WTC11 (cell line): Measurements from ENCODE around the gene FSD1. TPM values are rescaled to one million over a fixed set of nuclear protein-coding genes. Genes with fewer than 3 reads are reported as not detected.

Experiments
- ATAC-seq: fragments of 200-7000 bp; cut with Tn5 transposase; 2 replicates; pipeline ENCODE4 v1.10.0; 2021; ENCODE audit warnings: mild to moderate bottlenecking, moderate library complexity
- CTCF ChIA-PET: fragments of 300-600 bp; sonication (Branson Sonifier 250); formaldehyde crosslinking; loops from one replicate; lab custom pipeline; 2021; ENCODE audit warnings: antibody characterized with exemption; lab: Charles Lee
- POLR2A ChIA-PET: fragments of 350-600 bp; sonication (Branson Sonifier 250); formaldehyde crosslinking; loops from one replicate; lab custom pipeline; 2021; ENCODE audit warnings: antibody characterized with exemption; lab: Charles Lee
- DNase-seq: peaks from one replicate; pipeline ENCODE4 v3.0.0; 2021; ENCODE audit warnings: low spot score
- H3K27ac Mint-ChIP-seq: 2 replicates; pipeline ENCODE4 v1.8.0; 2021; ENCODE audit warnings: mixed read lengths
- H3K27me3 Mint-ChIP-seq: 2 replicates; pipeline ENCODE4 v1.8.0; 2021; ENCODE audit warnings: low read depth, mild to moderate bottlenecking, moderate library complexity, mixed read lengths
- H3K36me3 Mint-ChIP-seq: 2 replicates; pipeline ENCODE4 v1.8.0; 2021; ENCODE audit warnings: mixed read lengths
- H3K4me1 Mint-ChIP-seq: 2 replicates; pipeline ENCODE4 v1.8.0; 2022; ENCODE audit warnings: mixed read lengths
- H3K4me3 Mint-ChIP-seq: 2 replicates; pipeline ENCODE4 v1.8.0; 2021; ENCODE audit warnings: mild to moderate bottlenecking, moderate library complexity, mixed read lengths
- H3K9me3 Mint-ChIP-seq: 2 replicates; pipeline ENCODE4 v1.8.0; 2021; ENCODE audit warnings: mixed read lengths
- CREB1 ChIP-seq: sonication (generic); formaldehyde crosslinking; IDR thresholded peaks from 2 replicates; pipeline ENCODE4 v1.8.0; 2023; ENCODE audit warnings: mild to moderate bottlenecking, missing genetic modification reagents
- E2F4 ChIP-seq: sonication (generic); formaldehyde crosslinking; IDR thresholded peaks from 2 replicates; pipeline ENCODE4 v1.8.1; 2022; ENCODE audit warnings: low read depth, mild to moderate bottlenecking, moderate library complexity, missing genetic modification reagents, borderline replicate concordance
- ETV6 ChIP-seq: sonication (generic); formaldehyde crosslinking; IDR thresholded peaks from 2 replicates; pipeline ENCODE4 v1.8.1; 2022; ENCODE audit warnings: mild to moderate bottlenecking, missing genetic modification reagents
- FOXP4 ChIP-seq: sonication (generic); formaldehyde crosslinking; IDR thresholded peaks from 2 replicates; pipeline ENCODE4 v1.8.0; 2022; ENCODE audit warnings: mild to moderate bottlenecking, missing genetic modification reagents
- GABPB1 ChIP-seq: sonication (generic); formaldehyde crosslinking; IDR thresholded peaks from 2 replicates; pipeline ENCODE4 v1.8.1; 2023; ENCODE audit warnings: mild to moderate bottlenecking, missing genetic modification reagents
- GTF2I ChIP-seq: fragments of 250-450 bp; sonication (Bioruptor Pico); conservative IDR thresholded peaks from 2 replicates; pipeline ENCODE4 v1.4.0; 2021; ENCODE audit warnings: mild to moderate bottlenecking
- HMGXB4 ChIP-seq: sonication (generic); formaldehyde crosslinking; IDR thresholded peaks from 2 replicates; pipeline ENCODE4 v1.8.1; 2023; ENCODE audit warnings: mild to moderate bottlenecking, moderate library complexity, missing genetic modification reagents
- MYBL2 ChIP-seq: sonication (generic); formaldehyde crosslinking; IDR thresholded peaks from 2 replicates; pipeline ENCODE4 v1.8.1; 2023; ENCODE audit warnings: mild to moderate bottlenecking, moderate library complexity, missing genetic modification reagents
- NR2C2 ChIP-seq: sonication (generic); formaldehyde crosslinking; IDR thresholded peaks from 2 replicates; pipeline ENCODE4 v1.8.0; 2022; ENCODE audit warnings: mild to moderate bottlenecking, missing genetic modification reagents
- RELA ChIP-seq: sonication (generic); formaldehyde crosslinking; IDR thresholded peaks from 2 replicates; pipeline ENCODE4 v1.8.1; 2022; ENCODE audit warnings: missing genetic modification reagents, mild to moderate bottlenecking, borderline replicate concordance
- SMAD4 ChIP-seq: sonication (generic); formaldehyde crosslinking; IDR thresholded peaks from 2 replicates; pipeline ENCODE4 v1.8.0; 2022; ENCODE audit warnings: mild to moderate bottlenecking, missing genetic modification reagents
- SOX15 ChIP-seq: fragments of 250-450 bp; sonication (Bioruptor Pico); IDR thresholded peaks from 2 replicates; pipeline ENCODE4 v1.9.0; 2021; ENCODE audit warnings: mild to moderate bottlenecking
- ZNF121 ChIP-seq: sonication (generic); formaldehyde crosslinking; IDR thresholded peaks from 2 replicates; pipeline ENCODE4 v1.8.0; 2023; ENCODE audit warnings: missing genetic modification reagents
- ZNF263 ChIP-seq: sonication (generic); formaldehyde crosslinking; IDR thresholded peaks from 2 replicates; pipeline ENCODE4 v1.8.1; 2022; ENCODE audit warnings: low read depth, mild to moderate bottlenecking, moderate library complexity, missing genetic modification reagents
- ZNF396 ChIP-seq: fragments of 250-450 bp; sonication (Bioruptor Pico); IDR thresholded peaks from 2 replicates; pipeline ENCODE4 v1.8.0; 2021; ENCODE audit warnings: mild to moderate bottlenecking, moderate library complexity, borderline replicate concordance
- total RNA-seq: library from RNA; stranded (reverse); gene quantifications from 3 replicates; pipeline ENCODE4 v1.2.3, GENCODE V29; 2021

The FSD1 gene
- total RNA-seq, 1 experiment from 2014 or later = 61.3 TPM

GRCh38 chr19:4297901-4298809, 6.2 kb upstream of the FSD1 start:
- DNase-seq (peak; percentile 29), ATAC-seq (peak; percentile 62)
- H3K4me1 Mint-ChIP-seq = peaks cover 16% of the 10 kb centered on the region
- POLR2A ChIA-PET = no interaction called here
- no peaks in the 10 kb centered on the region for H3K36me3 Mint-ChIP-seq
- TF ChIP-seq GABPB1 (no peak), E2F4 (CRISPR knock-in tag) (no peak), NR2C2 (CRISPR knock-in tag) (no peak), SOX15 (CRISPR knock-in tag) (no peak), RELA (CRISPR knock-in tag) (0 out of 2 replicates have a peak, but pooled peaks have one; percentile 59), MYBL2 (CRISPR knock-in tag) (no peak)
- peaks cover 15% of the 10 kb centered on the region for H3K27me3 Mint-ChIP-seq
- H3K27ac Mint-ChIP-seq = no peak overlapping the region
- CTCF ChIA-PET = interaction anchor here (1.1 to 6.1 kb wide), 2 partner anchors 31 to 54 kb away, joined by 3 to 54 read pairs; no protein-coding TSS in a partner anchor
- H3K9me3 Mint-ChIP-seq = no peaks in the 10 kb centered on the region
- H3K4me3 Mint-ChIP-seq = no peak overlapping the region

GRCh38 chr19:4298810-4299550, 5.4 kb upstream of the FSD1 start:
- Mint-ChIP-seq H3K4me1 (peaks cover 16% of the 10 kb centered on the region), H3K27me3 (peaks cover 15% of the 10 kb centered on the region), H3K9me3 (no peaks in the 10 kb centered on the region), H3K27ac (no peak overlapping the region), H3K4me3 (no peak overlapping the region), H3K36me3 (no peaks in the 10 kb centered on the region)
- CTCF ChIA-PET = interaction anchor here (0.6 to 6.1 kb wide), 3 partner anchors 31 to 66 kb away, joined by 3 to 54 read pairs (median 6); no protein-coding TSS in a partner anchor
- ATAC-seq (no peak), DNase-seq (no peak)
- TF ChIP-seq ZNF121 = peak; percentile 29; the same call in 1 of the 2 replicates
- no peak for TF ChIP-seq GABPB1
- POLR2A ChIA-PET = no interaction called here

- Mint-ChIP-seq H3K4me3 (no peak overlapping the region), H3K4me1 (peaks cover 17% of the 10 kb centered on the region), H3K9me3 (no peaks in the 10 kb centered on the region), H3K27me3 (peaks cover 14% of the 10 kb centered on the region), H3K27ac (no peak overlapping the region; the same call in 1 of the 2 replicates), H3K36me3 (peaks cover under 1% of the 10 kb centered on the region; the same call in 1 of the 2 replicates)
- ChIA-PET POLR2A (no interaction called here), CTCF (no interaction called here)
- ATAC-seq = no peak
- DNase-seq = no peak
- no peak for TF ChIP-seq ZNF263 (CRISPR knock-in tag)
- TF ChIP-seq CREB1 (CRISPR knock-in tag) = no peak
- TF ChIP-seq GTF2I (CRISPR knock-in tag) = peak; percentile 67; the same call in 1 of the 2 replicates
- TF ChIP-seq SMAD4 = no peak
- no peak for TF ChIP-seq ZNF396 (CRISPR knock-in tag)
- no peak for TF ChIP-seq HMGXB4 (CRISPR knock-in tag)
- no peak for TF ChIP-seq ETV6 (CRISPR knock-in tag)
- TF ChIP-seq FOXP4 (CRISPR knock-in tag) = no peak
These were observed 3.8 kb upstream of the FSD1 start for GRCh38 chr19:4300589-4300988.
